GM18499 (cell line): ENCODE data around the gene HS1BP3.

Source experiments
- ATAC-seq: cut with Tn5 transposase; IDR thresholded peaks from one replicate; pipeline ENCODE4 v1.9.1; 2021; ENCODE audit warnings: moderate number of reproducible peaks; ENCODE audit not compliant: insufficient read depth, unreplicated experiment

The HS1BP3 gene

DNA sequence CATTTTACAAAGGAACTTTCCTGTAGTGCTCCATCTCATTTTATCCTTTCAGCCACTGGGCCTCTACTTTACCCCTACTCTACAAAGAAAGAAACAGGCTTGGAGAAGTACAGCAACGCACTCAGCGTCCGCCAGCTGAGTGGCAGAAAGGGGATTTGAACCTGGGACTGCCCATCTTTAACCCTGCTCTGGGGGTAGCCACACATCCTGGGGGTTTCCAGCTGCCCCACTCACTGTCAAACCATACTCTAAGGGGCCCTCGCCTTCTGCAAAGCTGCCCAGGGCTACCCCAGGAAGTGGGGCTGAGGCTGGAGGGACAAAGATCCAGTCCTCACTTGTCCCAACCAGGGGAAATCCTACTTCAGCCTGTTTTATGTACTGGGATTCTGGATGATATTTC lies 17.9 kb downstream of the HS1BP3 start:
- ATAC-seq: no peak

- no peak for ATAC-seq
Observed at GRCh38 chr2:20632446-20632990, 18.4 kb downstream of the HS1BP3 start.

- ATAC-seq: no peak
Observed at GRCh38 chr2:20631617-20632307, 19.1 kb downstream of the HS1BP3 start.

DNA sequence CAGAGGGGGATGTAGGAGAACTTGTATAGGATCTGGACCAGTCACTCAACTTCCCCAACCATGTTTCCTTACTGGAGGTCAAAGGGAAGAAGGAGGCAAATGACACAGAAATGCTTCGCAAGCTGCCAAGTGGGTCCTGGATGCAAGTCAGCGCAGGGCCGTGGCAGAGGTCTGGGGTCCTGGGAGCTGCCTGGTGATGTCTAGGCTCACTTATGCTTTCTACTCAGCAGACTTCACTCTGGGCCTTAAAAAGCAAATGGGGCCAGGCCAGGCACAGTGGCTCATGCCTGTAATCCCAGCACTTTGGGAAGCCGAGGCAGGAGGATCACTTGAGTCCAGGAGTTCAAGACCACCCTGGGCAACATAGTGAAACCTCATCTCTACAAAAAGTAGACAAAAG lies 19.9 kb downstream of the HS1BP3 start:
- no peak for ATAC-seq

DNA sequence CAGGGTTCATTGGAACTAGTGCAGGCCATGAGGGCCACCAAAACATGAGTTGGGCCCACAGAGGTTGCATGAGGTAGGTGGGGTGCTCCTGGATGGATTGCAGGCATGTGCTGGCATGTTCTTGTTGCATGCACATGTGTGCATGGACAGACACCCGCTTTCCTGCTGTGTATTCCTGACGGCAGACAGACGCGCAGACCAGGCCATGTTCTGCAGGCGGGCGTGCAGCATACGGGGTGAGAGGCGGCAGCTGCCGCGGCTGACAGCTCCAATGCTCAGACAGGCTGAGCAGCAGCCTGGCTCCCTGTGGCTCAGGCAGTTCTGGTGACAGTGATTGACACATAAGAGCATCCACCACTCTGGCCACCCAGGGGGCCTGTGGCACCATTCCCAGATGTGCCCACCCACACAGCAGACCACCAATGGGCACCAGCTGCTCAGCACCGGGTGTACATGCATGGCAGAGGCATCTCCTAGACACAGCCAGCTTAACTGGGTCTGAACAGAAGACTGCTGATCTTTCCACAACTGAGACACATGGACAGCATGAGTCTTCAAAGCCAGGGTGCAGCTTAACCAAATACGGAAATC lies 21.2 kb downstream of the HS1BP3 start:
- no peak for ATAC-seq

GRCh38 chr2:20629181-20629580 lies 21.7 kb downstream of the HS1BP3 start:
- no peak for ATAC-seq

DNA sequence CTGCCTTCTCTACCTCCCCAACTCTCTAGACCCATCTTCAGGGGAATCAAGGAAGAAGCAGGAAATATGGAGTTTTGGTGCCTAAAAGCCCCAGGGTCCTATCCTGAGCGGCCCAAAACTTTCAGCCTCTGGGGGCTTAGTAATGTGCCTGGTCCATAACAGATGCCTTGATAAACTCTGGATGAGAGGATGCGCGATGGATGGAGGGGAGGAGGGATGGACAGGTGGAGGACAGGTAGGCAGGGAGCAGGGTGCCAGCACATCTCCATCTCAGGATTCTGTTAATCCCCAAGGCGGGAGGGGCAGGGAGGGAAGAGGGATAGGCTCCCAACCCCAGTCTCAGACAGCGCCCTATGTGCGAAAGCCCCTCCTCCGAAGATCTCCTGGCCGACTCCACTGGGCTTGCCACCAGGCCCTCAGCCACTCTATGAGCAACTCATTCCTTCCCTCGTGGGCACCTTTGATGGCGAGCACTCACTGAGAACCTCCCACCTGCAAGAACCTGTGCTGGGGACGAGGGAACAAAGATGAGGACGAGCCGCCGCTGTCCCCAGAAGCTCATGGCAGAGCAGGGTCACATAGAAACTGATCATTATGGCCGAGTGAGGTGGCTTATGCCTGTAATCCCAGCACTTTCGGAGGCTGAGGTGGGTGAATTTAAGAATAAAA lies 23.1 kb downstream of the HS1BP3 start:
- ATAC-seq: no peak

DNA sequence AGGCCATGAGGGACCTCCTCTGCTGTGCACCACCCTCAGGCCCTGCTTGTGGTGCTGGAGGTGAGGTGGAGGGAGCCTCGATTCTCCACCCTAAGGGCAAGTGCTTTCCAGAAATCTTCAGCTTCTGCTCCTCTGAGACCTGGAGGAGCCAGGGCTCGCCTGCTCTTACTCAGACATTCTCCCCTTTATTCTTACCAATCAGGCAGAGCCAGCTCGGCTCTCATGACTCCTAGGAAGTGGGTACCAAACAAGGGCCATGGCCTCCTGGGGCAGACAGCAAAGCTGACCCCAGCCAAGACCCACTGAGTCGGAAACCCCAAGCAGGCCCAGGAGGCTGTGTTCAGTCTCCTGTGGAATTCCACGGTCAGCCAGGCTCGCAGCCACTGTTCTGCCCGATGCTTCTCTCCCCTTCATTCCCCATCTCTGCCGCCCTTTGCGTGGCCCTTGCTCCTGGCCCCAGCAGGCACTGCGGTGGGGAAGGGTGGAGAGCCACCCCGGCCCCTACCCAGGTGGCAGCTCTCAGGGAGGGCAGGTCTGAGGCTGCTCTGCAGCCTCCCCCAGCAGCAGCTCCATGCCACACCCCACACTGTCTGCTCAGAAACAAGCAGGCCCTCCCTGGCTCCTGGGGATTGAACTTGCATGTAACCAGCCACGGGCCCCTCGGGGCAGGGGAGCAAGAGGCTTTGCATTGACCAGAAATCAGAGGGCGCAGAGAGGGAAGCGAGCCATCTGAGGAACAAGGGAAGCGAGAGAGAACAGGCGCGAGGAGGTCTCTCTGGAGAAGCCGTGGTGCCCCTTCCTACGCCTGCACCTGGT lies 24.0 kb downstream of the HS1BP3 start:
- ATAC-seq: no peak

- no peak for ATAC-seq
Observed at GRCh38 chr2:20626392-20626697, 24.6 kb downstream of the HS1BP3 start.

DNA sequence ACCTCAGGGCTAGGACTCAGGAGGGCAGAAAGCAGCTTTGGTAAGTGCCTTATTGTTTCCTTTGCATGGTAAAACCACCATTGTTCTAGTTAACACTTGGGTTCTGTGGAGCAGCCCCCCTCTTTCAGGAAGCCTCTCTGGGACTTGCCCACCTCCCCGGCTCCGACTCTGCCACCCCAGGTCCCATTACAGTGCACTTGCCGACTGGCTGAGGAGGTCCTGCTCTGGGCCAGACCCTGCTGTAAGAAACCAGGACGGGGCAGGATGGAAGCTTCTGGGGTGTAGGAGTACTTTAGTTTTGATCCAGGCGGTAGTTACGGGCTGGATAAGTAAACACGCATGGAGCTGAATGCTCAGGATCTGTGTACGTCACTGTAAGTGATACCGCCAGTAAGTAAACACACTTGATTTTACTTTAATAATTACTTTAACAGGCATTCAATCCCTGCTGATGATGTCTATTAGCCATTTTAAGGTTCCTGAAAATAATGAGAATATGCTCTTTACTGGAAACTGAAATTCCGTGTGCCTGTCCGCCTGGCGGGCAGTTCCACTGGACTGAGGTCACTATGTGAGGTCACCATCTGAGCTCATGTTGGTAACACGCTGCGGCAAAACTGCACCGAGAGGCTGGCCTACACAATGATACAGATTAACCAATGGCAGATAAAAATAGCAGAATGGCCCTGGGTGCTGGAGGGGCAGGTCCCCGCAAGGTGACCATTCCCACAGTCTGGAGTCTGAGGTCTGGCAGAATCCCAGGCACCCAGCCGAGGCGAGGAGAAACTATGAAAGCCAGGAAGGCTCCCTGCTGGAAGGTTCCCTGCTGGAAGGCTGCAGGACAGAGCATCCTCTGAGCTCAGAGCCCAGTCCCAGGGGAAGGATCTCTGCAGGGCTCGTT lies 25.2 kb downstream of the HS1BP3 start:
- no peak for ATAC-seq

DNA sequence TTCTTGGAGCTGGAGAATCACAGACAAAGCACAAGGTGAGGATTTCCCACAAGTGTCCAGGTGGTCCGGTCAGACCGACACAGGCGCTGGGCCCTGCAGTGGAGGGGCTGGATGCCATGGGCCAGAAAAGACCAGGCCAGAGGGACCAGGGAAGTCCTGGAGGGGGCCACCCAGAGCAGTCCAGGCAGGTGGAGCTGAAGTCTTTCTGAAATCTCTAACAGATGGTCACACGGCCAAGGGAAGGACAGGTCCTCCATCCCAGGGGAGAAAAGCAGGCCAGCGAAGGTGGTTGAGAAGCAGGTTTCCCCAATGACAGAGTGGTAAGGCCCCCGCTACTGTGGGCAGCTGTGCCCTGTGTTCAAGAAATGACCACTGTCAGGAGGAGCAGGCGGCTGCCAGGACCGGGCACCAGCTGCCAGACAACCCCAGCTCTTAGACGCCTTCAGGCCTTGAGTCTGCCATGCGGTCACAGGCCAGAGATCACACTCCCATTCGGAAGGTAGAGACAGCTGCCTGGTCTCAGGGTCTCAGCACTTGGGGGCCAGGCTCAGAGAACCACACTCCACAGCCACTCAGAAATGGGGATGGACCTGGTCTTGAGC lies 25.9 kb downstream of the HS1BP3 start:
- ATAC-seq: no peak

GRCh38 chr2:20624156-20624883 lies 26.6 kb downstream of the HS1BP3 start:
- no peak for ATAC-seq

DNA sequence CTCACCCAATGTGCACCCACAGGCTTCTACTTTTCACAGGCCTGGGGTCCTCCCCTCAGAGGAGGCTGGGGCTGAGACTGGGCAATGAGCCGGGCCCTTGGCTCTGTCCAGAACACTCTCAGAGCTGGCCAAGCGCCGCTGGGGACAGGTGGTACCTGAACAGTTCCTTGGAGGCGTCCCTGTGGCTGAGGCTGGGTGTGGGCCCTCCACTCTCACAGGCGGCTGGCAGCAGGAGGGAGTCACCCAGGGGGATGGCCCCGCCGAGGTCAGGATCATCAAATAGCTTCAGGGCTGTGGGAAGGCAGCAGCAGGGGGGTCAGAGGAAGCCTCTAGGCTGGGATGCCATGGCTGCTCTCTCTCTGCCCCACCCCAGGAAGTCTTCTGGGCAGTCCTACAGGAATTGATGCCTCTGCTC lies 27.1 kb downstream of the HS1BP3 start:
- ATAC-seq: no peak

DNA sequence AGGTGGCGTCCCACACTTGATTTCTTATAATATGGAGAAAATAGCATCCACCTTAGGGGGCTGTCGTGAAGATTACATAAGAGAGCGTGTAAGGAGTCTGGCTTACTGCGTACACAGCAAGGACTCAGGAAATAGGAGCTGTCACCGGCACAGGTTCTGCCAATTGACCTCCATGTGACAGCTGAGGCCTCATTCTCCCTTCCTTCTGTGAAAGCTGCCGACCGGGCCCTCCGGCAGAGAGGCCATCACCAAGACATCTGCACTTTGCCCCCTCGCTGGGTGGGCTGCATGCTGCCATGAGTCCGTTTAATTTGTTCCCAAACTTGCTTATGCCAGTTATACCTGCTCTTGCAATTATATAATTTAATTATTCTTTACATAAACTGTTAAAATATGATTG lies 27.7 kb downstream of the HS1BP3 start:
- no peak for ATAC-seq

DNA sequence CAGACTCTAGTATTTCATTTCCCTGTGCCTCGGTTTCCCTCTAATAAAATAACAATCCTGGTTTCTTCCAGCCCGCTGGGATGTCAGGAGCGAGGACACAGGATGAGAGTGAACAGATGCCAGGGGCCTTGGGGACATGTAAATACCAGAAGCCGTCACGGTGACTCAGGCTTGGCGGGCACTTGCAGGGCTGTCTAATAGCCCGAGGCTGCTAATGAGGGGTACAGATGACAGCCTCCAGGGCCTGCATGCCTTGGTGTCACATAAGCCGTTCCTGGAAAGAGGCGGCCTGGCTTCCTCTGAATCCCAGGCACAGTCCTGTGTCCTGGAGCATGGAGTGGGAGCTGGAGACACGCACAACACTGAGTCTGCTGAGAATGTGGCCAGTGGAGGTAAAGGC lies 28.2 kb downstream of the HS1BP3 start:
- ATAC-seq: no peak

GRCh38 chr2:20622296-20622686 lies 28.6 kb downstream of the HS1BP3 start:
- no peak for ATAC-seq

GRCh38 chr2:20621366-20622295 lies 29.3 kb downstream of the HS1BP3 start:
- ATAC-seq: no peak
